Hepatocyte (in vitro differentiated cells): ENCODE results near the gene DOCK4.

ENCODE experiments used
- CTCF ChIP-seq: fragments of 200-600 bp; sonication (generic); IDR thresholded peaks from 2 replicates; pipeline ENCODE4 v1.5.1; 2016; ENCODE audit warnings: antibody characterized with exemption, mild to moderate bottlenecking; ENCODE audit not compliant: poor library complexity
- EZH2 ChIP-seq: fragments of 200-600 bp; sonication (generic); IDR thresholded peaks from 2 replicates; pipeline ENCODE4 v1.6.1; 2016; ENCODE audit warnings: antibody characterized with exemption, mild to moderate bottlenecking, borderline replicate concordance
- EZH2phosphoT487 ChIP-seq: fragments of 200-600 bp; sonication (generic); IDR thresholded peaks from one replicate; pipeline ENCODE4 v1.6.1; 2018; ENCODE audit warnings: antibody characterized with exemption, mild to moderate bottlenecking, low read depth, moderate library complexity; ENCODE audit not compliant: unreplicated experiment, severe bottlenecking

- TF ChIP-seq CTCF, result no peak
- TF ChIP-seq EZH2, result no peak
- no peak for TF ChIP-seq EZH2phosphoT487
Measured at GRCh38 chr7:112174192-112174591, 32.0 kb downstream of the DOCK4 start.
